ENCODE measurements around the gene ABCC3.
A peak's percentile ranks its signal among the peaks of the same experiment; 100 is the strongest.

ABCC3 gene

DNA sequence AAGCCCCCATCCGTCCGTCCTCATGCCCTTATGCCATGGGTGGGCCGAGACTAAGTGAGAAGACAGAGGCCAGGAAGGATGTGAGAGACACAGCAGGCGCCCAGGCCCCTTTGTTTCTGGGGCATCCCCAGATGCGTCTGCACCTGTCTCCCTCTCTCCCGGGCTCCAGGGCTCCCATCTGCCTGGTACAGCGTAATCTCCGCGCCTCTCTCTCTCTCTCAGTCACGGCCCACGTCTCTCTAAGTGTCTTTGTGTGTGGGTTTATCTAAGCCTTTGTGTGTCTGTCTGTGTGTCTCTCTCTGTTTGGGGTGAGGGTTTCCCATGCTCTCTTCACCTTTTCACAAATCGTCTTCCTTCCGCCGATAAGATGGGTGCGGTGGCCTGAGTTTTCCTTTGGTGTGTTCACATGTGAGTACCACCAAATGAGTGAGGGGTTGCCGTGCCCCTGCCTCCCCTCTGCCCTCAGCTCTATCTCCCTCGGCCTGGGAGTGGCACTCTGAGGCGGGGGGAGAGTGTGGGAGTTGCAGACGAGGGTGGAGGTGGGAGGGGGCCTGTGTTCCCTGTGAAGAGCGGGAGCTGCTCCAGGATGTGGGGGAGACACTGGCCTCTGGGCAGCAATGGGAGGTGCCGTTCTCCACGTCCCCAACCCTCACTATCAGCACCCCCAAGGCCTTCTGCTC, 25.8 kb upstream of the ABCC3 start:
- peak; percentile 8 for DNase-seq

DNA sequence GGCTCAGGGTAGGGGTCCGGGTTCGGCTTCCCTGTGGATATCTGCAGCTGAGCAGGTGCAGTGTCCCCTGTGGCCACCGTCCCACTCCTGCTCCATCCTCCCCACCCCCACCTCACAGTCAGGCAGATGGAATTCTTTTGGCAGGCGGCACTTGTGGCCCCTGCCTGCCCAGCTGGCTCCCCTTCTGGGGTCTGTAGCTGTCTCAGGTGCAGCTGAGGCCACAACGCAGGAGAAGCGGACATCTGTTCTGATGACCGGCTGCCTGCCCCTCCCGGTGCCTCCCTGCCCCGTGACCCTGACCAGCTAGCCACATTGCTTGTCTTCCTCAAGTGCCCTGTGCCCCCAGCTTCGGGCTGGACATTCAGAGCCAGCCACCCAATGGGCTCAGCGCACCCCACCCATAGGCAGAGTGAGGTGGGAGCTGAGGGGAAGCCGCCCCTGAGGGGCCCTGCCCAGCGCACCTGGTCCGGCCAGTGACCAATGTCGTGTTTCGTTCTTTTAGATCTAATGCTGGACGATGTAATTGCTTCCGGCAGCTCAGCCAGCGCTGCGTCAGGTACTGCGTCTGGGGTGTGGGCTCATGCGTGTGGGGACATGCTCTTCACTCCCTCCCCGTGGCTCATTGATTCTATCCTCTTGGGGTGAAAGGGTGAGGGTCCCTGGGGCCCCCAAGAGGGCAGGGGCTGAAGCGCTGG, 25.2 kb upstream of the ABCC3 start:
- no peak for DNase-seq

DNA sequence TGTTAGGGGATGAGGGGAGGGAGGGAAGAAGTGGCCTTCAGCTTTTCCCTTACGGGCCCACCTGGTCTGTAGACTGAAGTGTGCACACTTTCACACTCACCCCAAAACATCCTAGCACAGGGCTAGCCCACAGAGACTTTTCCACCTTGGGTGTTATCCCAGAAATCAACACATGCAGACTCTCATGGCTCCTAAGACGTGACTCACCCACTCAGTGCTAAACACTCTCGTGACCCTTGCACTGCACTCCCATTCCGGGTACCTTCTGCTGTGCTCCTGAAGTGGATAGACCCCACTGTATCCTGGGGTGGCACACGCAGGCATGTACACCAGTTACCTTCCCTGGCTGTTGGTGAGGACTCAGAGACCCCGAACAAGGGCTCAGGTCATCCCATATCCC, 23.0 kb upstream of the ABCC3 start:
- DNase-seq: no peak

- DNase-seq: no peak
Observed at GRCh38 chr17:50612281-50612680, 22.4 kb upstream of the ABCC3 start.

DNA sequence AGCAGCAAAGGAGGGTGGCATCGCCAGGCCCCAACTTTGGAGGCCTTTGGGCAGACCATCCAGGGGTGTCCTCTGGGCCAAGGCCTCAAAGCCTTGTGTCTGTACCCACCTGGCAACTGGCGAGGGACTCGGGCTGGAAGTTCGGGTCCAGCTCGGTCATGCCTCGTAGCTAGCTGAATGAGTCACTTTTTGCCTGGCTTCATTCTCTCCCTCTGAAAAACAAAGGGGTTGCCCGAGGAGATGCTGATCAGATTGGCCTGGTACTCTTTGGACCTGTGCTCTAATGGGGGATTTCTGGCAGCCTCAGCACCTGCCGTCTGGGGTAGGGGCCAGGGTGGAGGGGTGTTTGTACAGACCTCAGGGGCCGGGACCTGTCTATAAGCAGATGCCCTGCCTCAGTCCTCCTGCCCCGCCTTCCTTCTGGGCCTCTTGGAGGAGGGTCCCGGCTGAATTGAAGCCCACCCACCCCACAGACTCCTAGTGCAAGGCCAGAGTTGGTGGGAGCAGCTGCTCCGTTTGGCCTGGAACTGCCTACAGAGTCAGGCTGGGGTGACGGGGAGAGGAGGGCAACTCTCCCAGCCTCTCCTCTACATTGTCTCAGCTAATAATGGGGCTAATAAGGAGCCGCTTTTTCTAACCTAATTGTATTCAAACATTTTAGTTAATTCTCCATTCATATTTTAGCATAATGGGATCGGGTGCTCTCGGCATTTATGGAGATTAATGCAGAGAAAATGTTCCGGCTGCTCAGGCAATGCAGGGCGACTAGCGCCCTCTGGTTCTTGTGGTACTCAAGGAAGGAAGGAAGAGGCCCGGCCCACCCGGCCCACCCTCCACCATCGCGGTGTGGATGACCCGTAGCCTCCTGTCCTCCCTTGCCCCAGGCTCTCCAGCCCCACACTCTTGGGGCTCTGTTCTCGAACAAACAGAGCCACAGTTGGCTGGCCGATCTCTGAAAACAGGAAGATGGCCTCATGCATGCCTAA, 21.4 kb upstream of the ABCC3 start:
- no peak for DNase-seq

DNA sequence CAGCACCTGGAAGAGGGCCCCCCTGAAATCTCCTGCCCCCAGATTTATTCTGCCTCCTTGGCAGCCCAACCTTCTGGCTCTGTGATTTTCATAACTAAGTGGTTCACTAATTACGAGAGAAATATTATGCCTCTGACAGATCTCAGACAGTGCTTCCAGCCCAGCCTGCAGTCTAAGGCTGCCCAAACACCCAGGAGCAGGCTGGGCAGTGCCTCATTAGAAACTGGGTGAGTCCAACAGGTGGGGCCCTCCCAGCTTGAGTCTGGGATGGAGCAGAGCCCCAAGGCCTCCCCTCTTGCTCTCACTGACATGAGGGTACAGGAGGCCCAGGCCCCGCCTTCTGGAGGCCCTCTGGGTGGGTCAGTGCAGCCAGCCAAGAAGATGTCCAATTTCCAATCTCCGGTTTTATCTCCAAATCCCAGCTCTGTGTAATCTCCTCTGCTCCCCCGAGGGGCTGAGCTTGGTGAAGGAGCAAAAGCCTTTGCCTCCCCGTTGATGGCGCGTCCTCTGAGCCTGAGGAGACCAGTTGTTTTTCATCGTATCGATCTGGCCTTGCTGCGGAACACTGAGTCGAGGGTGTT, 20.1 kb upstream of the ABCC3 start:
- DNase-seq: no peak

GRCh38 chr17:50615828-50616227, 18.9 kb upstream of the ABCC3 start:
- no peak for DNase-seq

DNA sequence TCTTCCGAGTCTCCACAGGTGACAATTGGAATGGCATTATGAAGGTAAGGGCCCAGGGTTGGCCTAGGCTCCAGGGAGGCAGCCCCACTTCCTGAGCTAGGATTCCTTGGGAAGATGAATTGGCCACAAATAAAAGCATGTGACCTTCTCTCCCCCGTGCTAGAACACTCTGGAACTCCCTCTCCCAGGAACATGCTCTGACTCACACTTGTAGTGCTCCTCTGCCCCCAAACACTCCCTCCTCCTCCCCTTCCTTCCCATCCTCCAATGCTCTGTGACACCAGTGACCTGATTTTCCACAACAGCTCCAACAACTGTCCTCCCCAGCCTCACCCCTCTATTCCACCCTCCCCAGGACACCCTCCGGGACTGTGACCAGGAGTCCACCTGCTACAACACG, 16.4 kb upstream of the ABCC3 start:
- no peak for DNase-seq

DNA sequence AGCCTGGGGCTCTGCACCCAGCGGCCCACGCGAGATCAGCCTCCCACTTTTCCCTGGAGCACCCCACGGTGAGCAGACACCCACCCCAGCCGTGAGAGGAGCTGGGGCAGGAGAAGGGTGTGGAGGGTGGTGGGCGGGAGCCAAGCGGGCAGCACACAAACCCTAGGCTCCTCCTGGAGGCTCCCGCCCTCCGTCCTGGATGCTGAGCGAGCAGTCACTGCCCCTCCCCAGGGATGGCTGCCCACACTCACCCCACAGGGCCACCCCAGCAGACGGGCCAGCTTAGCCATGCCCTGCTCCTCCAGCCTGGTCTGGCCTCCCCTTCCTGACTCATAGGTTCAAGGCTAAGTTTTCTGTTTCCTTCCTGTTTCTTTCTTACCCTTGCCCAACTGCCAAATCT, 15.7 kb upstream of the ABCC3 start:
- no peak for DNase-seq

DNA sequence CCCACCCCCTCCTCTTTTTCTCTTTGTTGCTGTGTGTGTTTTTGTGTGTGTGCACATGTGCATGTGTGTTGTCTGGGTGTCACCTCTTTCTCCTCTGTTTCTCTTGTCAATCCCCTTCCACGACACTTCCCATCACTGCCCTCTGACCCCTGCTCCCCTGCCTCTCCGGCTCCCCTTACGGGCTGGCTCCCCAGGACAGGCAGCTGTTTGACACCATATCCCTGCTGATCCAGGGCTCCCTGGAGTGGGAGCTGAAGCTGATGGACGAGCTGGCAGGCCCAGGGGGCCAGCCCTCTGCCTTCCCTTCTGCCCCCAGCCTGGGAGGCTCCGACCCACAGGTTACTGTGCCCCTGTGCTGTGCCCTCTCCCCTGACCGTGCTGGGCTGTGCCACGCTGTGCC, 15.2 kb upstream of the ABCC3 start:
- no peak for DNase-seq

DNA sequence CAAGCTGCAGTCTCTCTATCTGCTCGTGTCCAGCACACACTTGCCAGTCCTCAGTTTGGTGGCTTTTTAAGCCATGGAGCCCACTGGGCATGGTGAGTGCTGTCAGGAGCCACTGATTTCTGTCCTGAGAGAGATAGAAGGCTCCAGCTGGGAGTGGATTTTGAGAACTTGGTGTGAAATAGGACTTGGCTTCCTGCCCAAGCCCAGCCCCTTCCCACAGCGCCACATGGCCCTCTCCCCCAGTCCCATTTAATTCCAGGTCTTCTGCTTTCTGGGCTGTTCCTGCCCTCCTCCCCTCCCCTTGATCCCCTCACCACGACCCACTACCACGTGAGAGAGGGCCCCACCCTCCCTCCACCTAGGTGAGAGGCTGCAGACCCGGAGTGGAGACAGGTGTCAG, 14.4 kb upstream of the ABCC3 start:
- no peak for DNase-seq

DNA sequence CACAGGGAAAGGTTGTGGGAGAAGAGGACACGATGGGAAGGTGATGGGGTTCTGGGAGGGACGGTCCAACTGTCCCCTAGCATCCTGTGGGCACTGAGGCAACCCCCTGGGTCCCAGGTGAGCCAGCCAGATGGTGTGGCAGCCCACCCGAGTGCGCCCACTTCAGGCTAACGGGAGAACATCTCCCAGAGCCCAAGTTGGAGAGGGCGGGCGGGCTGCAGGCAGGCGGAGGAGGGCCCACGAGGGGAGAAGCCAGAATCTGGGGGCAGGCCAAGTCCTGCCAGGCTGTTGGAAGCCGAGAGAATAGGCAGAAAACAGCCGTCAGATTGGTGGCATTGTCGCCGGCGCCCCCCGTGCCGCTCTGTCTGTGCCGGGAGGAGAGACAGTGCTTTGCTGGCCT, 13.8 kb upstream of the ABCC3 start:
- DNase-seq: no peak

DNA sequence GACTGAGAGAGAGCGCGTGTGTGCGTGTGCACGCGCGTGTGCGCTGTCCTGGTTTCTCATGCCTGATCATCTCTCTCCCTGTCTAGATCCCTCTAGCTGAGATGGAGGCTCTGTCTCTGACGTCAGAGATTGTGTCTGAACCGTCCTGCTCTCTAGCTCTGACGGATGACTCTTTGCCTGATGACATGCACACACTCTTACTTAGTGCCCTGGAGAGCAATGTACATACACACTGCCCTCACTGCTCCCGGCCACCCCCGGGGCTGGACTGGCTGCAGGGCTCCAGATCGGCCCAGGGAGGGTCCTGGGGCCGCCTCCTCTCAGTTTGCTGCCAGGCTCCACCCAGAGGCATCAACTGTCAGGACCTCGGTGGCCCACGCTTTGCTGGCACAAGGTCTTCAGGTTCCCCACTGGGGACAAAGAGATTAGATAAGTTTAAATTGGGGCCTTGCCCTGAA, 13.1 kb upstream of the ABCC3 start:
- DNase-seq: no peak

DNA sequence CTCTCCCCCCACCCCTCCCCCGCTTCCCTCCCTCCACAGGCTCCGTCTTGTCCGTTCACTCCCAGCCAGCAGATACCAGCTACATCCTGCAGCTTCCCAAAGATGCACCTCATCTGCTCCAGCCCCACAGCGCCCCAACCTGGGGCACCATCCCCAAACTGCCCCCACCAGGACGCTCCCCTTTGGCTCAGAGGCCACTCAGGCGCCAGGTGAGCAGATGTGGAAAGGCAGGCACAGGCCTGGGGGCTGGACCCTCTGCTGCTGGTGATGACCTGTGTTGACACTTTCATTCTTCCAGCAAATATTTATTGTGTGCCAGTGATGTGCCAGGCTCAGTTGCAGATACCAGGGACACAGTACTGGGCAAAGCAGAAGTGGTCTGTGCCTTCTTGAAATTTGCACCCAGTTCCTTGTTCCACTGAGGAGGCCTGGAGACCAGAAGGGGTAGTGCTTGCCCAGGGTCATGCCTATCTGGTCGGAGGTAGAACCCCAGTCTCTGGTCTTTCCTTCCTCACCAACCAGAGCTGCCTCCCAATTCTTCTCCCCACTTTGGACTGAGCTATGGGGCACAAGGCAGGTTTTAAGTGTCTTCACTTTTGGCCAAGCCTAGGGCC, 10.3 kb upstream of the ABCC3 start:
- no peak for DNase-seq

DNA sequence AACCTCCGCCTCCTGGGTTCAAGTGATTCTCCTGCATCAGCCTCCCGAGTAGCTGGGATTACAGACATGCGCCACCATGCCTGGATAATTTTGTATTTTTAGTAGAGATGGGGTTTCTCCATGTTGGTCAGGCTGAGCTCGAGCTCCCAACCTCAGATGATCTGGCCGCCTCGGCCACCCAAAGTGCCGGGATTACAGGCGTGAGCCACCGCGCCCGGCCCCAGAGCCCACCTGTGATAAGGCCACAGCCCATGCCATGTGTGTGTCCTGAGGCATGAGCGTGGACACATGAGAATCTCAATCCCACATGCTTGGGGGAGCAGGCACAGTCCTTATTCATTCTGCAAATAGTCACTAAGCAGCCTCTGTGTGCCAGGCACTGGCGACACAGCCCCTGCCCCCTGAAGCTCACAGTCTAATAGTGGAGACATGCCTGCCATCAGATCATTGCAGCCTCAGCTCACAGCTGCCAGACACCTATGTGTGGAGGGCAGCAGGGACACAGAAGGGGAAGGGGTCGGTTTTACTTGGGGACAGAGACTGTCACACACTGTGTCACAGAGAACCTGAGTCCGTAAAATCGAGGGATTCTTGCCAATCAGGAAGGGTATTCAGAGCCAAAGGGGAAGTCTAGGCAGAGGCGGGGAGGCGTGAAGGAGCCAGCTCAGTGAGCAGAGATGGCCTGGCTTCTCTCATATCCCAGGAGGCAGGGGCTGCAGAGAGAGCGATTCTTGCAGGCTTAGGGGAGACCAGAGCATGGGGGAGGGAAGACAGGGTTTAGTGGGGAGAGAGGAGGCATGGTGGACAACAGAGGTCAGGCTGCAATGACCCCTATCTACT, 9.4 kb upstream of the ABCC3 start:
- no peak for DNase-seq

DNA sequence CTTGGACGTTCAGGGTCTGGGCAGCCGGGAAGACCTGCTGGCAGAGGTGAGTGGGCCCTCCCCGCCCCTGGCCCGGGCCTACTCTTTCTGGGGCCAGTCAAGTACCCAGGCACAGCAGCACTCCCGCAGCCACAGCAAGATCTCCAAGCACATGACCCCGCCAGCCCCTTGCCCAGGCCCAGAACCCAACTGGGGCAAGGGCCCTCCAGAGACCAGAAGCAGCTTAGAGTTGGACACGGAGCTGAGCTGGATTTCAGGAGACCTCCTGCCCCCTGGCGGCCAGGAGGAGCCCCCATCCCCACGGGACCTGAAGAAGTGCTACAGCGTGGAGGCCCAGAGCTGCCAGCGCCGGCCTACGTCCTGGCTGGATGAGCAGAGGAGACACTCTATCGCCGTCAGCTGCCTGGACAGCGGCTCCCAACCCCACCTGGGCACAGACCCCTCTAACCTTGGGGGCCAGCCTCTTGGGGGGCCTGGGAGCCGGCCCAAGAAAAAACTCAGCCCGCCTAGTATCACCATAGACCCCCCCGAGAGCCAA, 8.6 kb upstream of the ABCC3 start:
- DNase-seq: peak; percentile 15

GRCh38 chr17:50627036-50627781, 7.5 kb upstream of the ABCC3 start:
- DNase-seq: no peak

GRCh38 chr17:50627782-50628601, 6.7 kb upstream of the ABCC3 start:
- DNase-seq: peak; percentile 41

DNA sequence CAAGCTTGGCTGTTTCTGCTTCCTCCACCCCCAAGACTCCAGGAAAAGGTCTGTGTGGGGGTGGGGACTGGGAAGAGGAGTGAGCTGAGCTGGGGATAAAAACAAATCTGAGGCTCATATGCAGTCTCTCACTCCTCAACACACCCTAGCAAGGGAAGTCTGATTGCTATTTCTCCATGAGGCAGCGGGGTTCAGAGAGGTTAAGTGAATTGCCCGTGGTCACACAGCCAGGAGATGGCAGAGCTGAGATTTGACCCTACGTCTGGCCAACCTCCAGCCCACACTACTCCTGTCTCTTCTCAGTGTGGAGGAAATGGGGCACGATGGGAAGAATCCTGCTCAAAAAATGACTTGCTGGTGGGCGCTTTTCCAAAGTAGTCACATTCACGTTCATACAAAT, 4.8 kb upstream of the ABCC3 start:
- no peak for DNase-seq

All from NCI-H748 treated with DMSO at 0.1 percent for 48 hours (cell line).